Loucy (cell line): ENCODE measurements around the gene SPECC1.
A peak's percentile ranks its signal among the peaks of the same experiment; 100 is the strongest.

Source experiments
- H2AFZ ChIP-seq: fragments of 200-600 bp; sonication (generic); 2 replicates; pipeline ENCODE4 v1.6.0; 2016; ENCODE audit warnings: antibody characterized with exemption, mild to moderate bottlenecking, low read length, moderate library complexity
- H3F3A ChIP-seq: fragments of 200-600 bp; 2 replicates; pipeline ENCODE4 v1.6.0; 2016; ENCODE audit warnings: antibody characterized with exemption, low read depth, mild to moderate bottlenecking
- H3K27me3 ChIP-seq: fragments of 200-600 bp; sonication (generic); 2 replicates; pipeline ENCODE4 v1.6.1; 2014; ENCODE audit warnings: low read length, mild to moderate bottlenecking; ENCODE audit not compliant: insufficient read depth, poor library complexity, severe bottlenecking
- H3K36me3 ChIP-seq: fragments of 200-600 bp; sonication (generic); 2 replicates; pipeline ENCODE4 v1.6.1; 2016; ENCODE audit warnings: low read length; ENCODE audit not compliant: insufficient read depth
- H3K4me1 ChIP-seq: fragments of 200-600 bp; sonication (generic); 2 replicates; pipeline ENCODE4 v1.5.1; 2014; ENCODE audit warnings: low read length, mild to moderate bottlenecking; ENCODE audit not compliant: insufficient read depth, poor library complexity, severe bottlenecking
- H3K4me2 ChIP-seq: fragments of 200-600 bp; sonication (generic); 2 replicates; pipeline ENCODE4 v1.6.0; 2014; ENCODE audit warnings: antibody characterized with exemption, low read length, low read depth, mild to moderate bottlenecking; ENCODE audit not compliant: poor library complexity, severe bottlenecking
- H3K4me3 ChIP-seq: fragments of 200-600 bp; sonication (generic); 2 replicates; pipeline ENCODE4 v1.5.1; 2014; ENCODE audit warnings: low read length, mild to moderate bottlenecking, mixed read lengths; ENCODE audit not compliant: poor library complexity, severe bottlenecking
- H3K79me2 ChIP-seq: fragments of 200-600 bp; sonication (generic); 2 replicates; pipeline ENCODE4 v1.6.1; 2014; ENCODE audit warnings: low read length; ENCODE audit not compliant: insufficient read depth
- H3K9ac ChIP-seq: fragments of 200-600 bp; sonication (generic); 2 replicates; pipeline ENCODE4 v1.6.0; 2014; ENCODE audit warnings: mild to moderate bottlenecking, low read depth, low read length, moderate library complexity; ENCODE audit not compliant: poor library complexity, severe bottlenecking
- H3K9me2 ChIP-seq: fragments of 200-600 bp; sonication (generic); replicated peaks from 2 replicates; pipeline ENCODE4 v1.6.1; 2016; ENCODE audit warnings: low read depth, low read length, mixed read lengths
- H3K9me3 ChIP-seq: fragments of 200-600 bp; sonication (generic); 2 replicates; pipeline ENCODE4 v1.6.1; 2014; ENCODE audit warnings: mild to moderate bottlenecking, antibody characterized with exemption, low read length, low read depth; ENCODE audit not compliant: insufficient read depth
- H4K20me1 ChIP-seq: fragments of 200-600 bp; sonication (generic); 2 replicates; pipeline ENCODE4 v1.6.0; 2014; ENCODE audit warnings: antibody characterized with exemption, low read length, mild to moderate bottlenecking; ENCODE audit not compliant: insufficient read depth, poor library complexity, severe bottlenecking
- CTCF ChIP-seq: fragments of 200-600 bp; sonication (generic); conservative IDR thresholded peaks from 2 replicates; pipeline ENCODE4 v1.5.1; 2014; ENCODE audit warnings: mild to moderate bottlenecking, antibody characterized with exemption, low read length
- EZH2phosphoT487 ChIP-seq: fragments of 200-600 bp; IDR thresholded peaks from 2 replicates; pipeline ENCODE4 v1.6.1; 2018; ENCODE audit warnings: antibody characterized with exemption, mild to moderate bottlenecking, moderate library complexity, borderline replicate concordance

The SPECC1 gene

GRCh38 chr17:20068445-20068844 is 59.3 kb downstream of the SPECC1 start:
- Histone ChIP-seq H3K79me2 (peaks cover 8% of the 10 kb centered on the region; the same call in 1 of the 2 replicates), H3K27me3 (no peaks in the 10 kb centered on the region), H3K9me2 (no peaks in the 10 kb centered on the region), H2AFZ (no peak overlapping the region), H3K4me2 (no peak overlapping the region), H3K4me1 (peaks cover 15% of the 10 kb centered on the region), H3K4me3 (no peak overlapping the region), H3K9me3 (no peaks in the 10 kb centered on the region), H3K9ac (no peak overlapping the region), H3K36me3 (no peaks in the 10 kb centered on the region), H4K20me1 (no peaks in the 10 kb centered on the region), H3F3A (peaks cover 6% of the 10 kb centered on the region; the same call in 1 of the 2 replicates)
- TF ChIP-seq CTCF (no peak), EZH2phosphoT487 (no peak)

GRCh38 chr17:20071824-20072691 is 62.9 kb downstream of the SPECC1 start:
- H3K27me3 ChIP-seq, result no peaks in the 10 kb centered on the region
- H4K20me1 ChIP-seq, result no peaks in the 10 kb centered on the region
- H3K4me2 ChIP-seq, result peak overlapping the region; percentile 93
- peaks cover 43% of the 10 kb centered on the region for H3K4me1 ChIP-seq
- TF ChIP-seq EZH2phosphoT487 (no peak), CTCF (no peak)
- H3K9me2 ChIP-seq, result no peaks in the 10 kb centered on the region
- peak overlapping the region; percentile 78 for H3K4me3 ChIP-seq
- H3K36me3 ChIP-seq, result no peaks in the 10 kb centered on the region
- H2AFZ ChIP-seq, result peak overlapping the region; percentile 58; the same call in 1 of the 2 replicates
- peak overlapping the region; percentile 79 for H3K9ac ChIP-seq
- H3F3A ChIP-seq, result peaks cover 6% of the 10 kb centered on the region; the same call in 1 of the 2 replicates
- peaks cover 41% of the 10 kb centered on the region for H3K79me2 ChIP-seq
- H3K9me3 ChIP-seq, result no peaks in the 10 kb centered on the region

GRCh38 chr17:20072692-20072992 is 63.5 kb downstream of the SPECC1 start:
- Histone ChIP-seq H3K9me3 (no peaks in the 10 kb centered on the region), H3K27me3 (no peaks in the 10 kb centered on the region), H3K9ac (peak overlapping the region; percentile 79), H4K20me1 (no peaks in the 10 kb centered on the region), H3K4me2 (peak overlapping the region; percentile 93), H3K4me1 (peaks cover 44% of the 10 kb centered on the region), H3K9me2 (no peaks in the 10 kb centered on the region), H3K4me3 (peak overlapping the region; percentile 78), H2AFZ (peak overlapping the region; percentile 58; the same call in 1 of the 2 replicates), H3F3A (peaks cover 6% of the 10 kb centered on the region; the same call in 1 of the 2 replicates), H3K79me2 (peaks cover 47% of the 10 kb centered on the region), H3K36me3 (no peaks in the 10 kb centered on the region)
- TF ChIP-seq EZH2phosphoT487 (no peak), CTCF (no peak)
